NCI-H2227 (cell line): ENCODE measurements around the gene GPR32.
"Not testable (repeated sequence)": the region's sequence is repeated elsewhere in the genome, so short reads cannot be mapped to it uniquely, and the experiment has no call there.

Source experiments
- DNase-seq: peaks from one replicate; lab custom pipeline; 2025; ENCODE audit not compliant: unreplicated experiment; lab: John Stamatoyannopoulos, UW

Gene GPR32

GRCh38 chr19:50779504-50780457, 9.5 kb downstream of the GPR32 start:
- DNase-seq = peak; percentile 35

- DNase-seq = no peak
Observed at GRCh38 chr19:50780753-50781435, 10.6 kb downstream of the GPR32 start.

- DNase-seq = not testable (repeated sequence)
Observed at GRCh38 chr19:50783848-50784152, 13.5 kb downstream of the GPR32 start.

GRCh38 chr19:50784710-50785109, 14.4 kb downstream of the GPR32 start:
- no peak for DNase-seq

- DNase-seq = no peak
Observed at GRCh38 chr19:50785329-50785728, 15.1 kb downstream of the GPR32 start.

- no peak for DNase-seq
Observed at GRCh38 chr19:50790396-50790795, 20.1 kb downstream of the GPR32 start, which contains the start of gene ACP4. ACP4 (plus strand) TSS chr19:50790415; CDS start chr19:50790415, 0 bp downstream.

GRCh38 chr19:50790922-50791467, 20.7 kb downstream of the GPR32 start:
- DNase-seq = peak; percentile 30

GRCh38 chr19:50791594-50792271, 21.5 kb downstream of the GPR32 start:
- DNase-seq = no peak

GRCh38 chr19:50792272-50793250, 22.3 kb downstream of the GPR32 start:
- DNase-seq = no peak

- DNase-seq = no peak
Observed at GRCh38 chr19:50793558-50794065, 23.3 kb downstream of the GPR32 start.

- no peak for DNase-seq
Observed at GRCh38 chr19:50794074-50794875, 24.0 kb downstream of the GPR32 start.

- DNase-seq = no peak
Observed at GRCh38 chr19:50794876-50795663, 24.8 kb downstream of the GPR32 start.

GRCh38 chr19:50795664-50796073, 25.4 kb downstream of the GPR32 start:
- DNase-seq = no peak

GRCh38 chr19:50796128-50796633, 25.9 kb downstream of the GPR32 start:
- DNase-seq = no peak

- no peak for DNase-seq
Observed at GRCh38 chr19:50796634-50797428, 26.6 kb downstream of the GPR32 start.

- DNase-seq = no peak
Observed at GRCh38 chr19:50797429-50797780, 27.1 kb downstream of the GPR32 start.
